Measurements from ENCODE around the gene NDUFS6.
A peak's percentile ranks its signal among the peaks of the same experiment; 100 is the strongest.

GRCh38 chr5:1801222-1801966 is at the start of gene NDUFS6:
- TF ChIP-seq CTCF (IDR thresholded peaks at IDR 0.05), result peak in 1 of 6 experiments; percentile 9
- TF ChIP-seq POLR2A (IDR thresholded peaks at IDR 0.05), result peak in 2 of 4 donors; percentile 24 to 72
